Central memory CD4-positive, alpha-beta T cell (primary cell): ENCODE measurements around the gene KDSR.

ENCODE experiments used
- DNase-seq: peaks from one replicate; pipeline ENCODE4 v3.0.0; 2022
- total RNA-seq, 3 experiments: gene quantifications; one replicate each; lab custom pipeline; 2026; lab: John Stamatoyannopoulos, UW

The KDSR gene, protein sequence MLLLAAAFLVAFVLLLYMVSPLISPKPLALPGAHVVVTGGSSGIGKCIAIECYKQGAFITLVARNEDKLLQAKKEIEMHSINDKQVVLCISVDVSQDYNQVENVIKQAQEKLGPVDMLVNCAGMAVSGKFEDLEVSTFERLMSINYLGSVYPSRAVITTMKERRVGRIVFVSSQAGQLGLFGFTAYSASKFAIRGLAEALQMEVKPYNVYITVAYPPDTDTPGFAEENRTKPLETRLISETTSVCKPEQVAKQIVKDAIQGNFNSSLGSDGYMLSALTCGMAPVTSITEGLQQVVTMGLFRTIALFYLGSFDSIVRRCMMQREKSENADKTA
- total RNA-seq = 33.6 to 138 (median 79.0) reads per million in 3 experiments

DNA sequence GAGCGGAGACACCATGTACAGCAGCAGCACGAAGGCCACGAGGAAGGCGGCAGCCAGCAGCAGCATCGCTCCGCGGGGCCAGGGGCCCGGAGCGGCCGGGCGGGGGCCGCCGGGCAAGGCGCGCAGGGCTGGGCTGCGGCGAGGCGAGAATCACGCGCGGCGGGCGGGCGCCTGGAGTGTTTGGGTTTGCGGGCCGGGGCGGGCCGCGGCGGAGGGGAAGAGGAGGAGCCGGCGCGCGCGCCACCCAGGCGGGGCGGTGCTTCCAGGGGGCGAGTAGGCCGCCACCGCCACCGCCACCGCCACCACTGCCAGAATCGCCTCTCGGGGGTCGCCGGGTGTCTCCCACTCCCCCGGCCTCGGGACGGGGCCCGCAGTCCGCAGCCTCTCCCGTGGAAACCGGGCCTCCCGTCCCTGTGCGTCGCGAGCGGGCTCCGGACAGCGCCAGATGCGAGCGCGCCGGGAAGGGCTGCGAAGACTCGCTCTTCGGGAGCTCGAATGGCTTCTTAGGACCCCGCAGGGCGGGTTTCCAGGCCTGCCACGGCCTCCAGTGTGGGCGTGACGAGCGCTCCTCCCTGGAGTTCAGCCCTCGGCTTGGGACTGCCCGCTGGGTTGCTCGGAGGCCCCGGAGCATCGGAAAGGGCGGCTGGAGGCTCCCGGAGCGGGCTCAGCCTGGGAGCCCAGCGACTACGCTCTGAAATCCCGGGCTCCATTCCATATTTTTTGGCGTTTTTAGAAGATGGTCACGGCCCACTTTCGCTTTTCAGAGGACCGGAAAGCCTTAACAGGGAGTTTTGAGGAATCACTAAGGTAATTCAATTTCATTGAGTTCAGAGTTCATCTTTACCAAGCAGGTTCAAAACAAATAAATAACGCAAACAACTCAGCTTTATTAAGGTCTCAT, at the start of gene KDSR:
Gene KDSR (minus strand): TSS at position 154 of the 901 bp plus-strand sequence. CDS start 88 bp downstream, at position 66.
- peak; percentile 78 for DNase-seq

DNA sequence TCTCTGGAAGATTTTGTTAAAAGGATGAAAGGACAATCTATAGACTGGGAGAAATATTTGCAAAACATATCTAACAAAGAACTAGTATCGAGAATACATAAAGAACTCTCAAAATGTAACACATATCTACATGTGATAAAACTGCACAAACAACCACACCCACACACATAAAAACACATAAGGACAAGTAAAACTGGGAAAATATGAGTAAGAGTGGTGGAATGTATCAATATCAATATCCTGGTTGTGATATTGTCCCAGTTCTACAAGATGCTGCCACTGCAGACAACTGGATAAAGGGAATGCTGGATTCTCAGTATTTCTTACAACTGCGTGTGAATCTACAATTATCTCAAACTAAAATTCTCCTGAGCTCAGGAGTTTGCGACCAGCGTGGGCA, 45.9 kb upstream of the KDSR start:
- DNase-seq = no peak

DNA sequence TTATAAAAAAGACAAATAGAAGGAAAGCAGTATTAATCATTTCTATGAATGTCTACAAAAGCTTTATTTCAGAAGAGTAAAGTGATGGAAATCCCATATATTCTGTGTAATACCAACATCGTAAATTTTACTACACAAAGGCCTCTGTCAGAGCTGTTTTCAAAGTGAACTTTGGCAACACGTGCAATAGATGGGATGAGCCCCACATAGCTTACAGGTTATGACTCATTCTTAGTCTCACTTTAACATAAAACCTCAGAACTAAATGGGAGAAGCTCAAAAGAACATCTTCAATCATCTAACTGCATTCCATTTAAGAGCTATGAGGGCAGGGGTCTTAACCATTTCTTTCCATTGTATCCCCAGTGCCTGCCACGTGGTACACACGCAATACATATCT, 43.8 kb upstream of the KDSR start:
- no peak for DNase-seq

DNA sequence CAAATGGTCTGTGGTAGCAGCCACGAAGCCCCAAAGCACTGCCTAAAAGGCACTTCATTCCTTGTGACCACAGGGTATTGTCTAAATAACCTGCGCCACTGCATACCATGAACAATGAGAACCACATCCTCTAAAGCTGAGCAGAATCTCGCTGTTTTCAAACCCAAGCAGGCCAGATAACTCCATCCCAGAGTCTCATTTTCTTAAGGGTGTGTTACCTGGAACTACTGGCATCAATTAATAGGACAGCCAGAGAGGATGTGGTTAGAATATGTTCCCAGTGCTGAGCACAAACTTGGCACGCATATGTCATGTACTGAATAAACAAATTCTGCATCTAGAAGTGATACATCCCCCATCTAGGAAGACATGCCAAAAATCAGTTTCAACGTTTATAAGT, 42.3 kb upstream of the KDSR start:
- DNase-seq = no peak

DNA sequence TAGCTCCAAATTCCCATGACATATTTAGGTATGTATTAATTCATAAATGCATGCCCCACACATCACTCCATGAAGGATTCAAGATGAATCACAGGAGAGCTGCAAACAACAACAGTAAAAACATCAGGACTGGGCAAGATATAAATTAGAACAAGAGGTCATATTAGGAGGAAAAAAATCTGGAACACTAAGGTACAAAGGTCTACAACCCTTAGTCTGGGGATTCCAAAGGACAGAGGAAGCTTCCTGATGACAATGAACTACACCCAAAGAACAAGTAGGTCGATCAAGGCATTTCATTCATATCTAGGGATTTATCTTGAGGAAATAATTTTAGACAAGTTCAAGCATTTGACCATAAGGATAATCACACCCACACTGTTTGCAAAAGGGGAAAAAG, 40.7 kb upstream of the KDSR start:
- no peak for DNase-seq

DNA sequence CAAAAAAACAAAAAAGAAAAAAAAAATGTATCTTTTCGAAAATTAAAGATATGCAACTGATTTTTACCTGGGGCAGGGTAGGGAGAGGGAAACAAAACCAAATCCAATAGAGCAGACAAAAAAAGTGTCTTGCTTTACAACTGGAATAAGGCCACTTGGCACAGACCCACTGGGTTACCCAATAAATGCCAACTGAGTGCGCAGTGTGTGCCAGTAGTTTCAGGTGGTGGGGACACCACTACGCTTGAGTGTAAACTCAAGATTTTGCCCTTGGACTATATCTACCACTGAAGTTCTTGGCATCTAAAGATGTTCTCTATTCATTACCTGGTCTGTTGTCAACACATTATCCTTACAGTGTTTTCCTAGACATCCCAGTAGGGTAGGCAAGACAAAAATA, 39.0 kb upstream of the KDSR start:
- no peak for DNase-seq

DNA sequence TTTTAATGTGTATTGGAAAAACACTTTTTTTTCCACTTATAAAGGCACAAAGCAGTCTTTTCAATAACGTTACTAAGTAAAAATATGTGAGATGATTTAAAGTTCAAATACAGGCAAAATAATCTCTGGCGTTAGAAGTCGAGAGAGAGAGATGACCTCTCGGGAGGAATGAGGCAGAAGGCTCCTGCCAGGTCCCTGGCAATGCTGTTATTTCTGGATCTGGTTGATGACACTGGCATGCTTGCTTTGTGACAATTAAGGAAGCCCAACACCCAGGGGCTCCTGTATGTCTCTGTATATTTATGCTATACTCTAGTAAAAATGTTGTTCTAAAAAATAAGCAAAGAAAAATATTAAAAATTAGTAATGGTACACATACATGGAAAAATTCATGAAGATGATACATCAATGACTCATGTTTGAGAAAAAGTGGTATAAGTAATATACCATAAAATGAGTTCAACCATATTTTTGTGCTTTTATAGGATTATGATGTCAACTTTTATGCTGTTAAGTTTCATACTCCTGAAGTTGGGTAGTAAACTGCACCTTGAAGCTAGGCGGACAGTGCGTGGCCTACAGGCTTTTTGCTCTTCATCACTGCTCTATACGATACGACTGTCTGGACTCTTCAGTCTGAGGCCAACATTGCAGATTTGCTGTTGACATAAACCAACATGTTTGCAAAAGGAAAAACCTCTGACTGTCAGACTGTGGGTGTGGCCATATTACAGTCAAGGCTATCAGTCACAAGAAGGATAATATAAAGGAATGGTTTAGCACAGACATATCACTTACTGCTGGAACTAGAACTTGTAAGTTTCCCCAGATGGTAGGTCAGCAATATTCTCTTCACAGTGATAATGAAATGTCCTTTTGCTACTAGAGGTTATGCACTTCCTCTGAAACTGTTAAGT, 35.5 kb upstream of the KDSR start:
- no peak for DNase-seq

DNA sequence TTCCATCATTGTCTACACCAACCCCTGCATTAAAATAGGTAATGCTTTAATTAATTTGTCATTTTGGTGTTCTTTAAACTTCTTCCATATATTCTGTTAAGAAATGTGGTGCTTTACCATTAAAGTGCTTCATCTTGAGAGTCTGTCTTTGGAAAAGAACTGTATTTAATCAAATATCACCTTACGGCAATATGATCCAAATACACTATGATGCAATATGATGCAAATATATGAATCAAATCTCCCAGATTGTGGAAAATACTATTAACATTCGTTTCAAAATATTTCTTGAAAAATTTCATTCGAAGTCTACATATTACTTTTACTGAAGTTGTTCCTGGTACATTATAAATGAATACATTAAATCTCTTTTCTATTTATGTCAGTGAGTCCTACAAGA, 32.3 kb upstream of the KDSR start:
- DNase-seq = no peak

DNA sequence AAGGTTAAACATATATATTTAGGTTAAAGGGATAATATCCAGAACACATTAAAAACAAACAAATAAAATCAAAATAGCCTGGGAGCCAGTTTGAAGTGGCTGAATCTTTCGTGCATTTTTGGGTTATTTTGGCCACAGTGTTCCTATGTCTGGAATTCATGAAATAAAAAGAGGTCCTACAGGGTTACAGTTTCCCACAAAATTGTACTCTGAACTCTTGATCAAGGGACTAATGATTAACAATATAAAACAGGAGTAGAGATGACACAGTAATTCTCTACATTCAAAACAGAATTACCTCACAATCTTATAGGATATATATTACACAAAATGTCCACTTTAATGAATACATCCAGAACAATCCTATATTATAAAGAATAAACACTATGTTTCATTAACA, 30.3 kb upstream of the KDSR start:
- no peak for DNase-seq

DNA sequence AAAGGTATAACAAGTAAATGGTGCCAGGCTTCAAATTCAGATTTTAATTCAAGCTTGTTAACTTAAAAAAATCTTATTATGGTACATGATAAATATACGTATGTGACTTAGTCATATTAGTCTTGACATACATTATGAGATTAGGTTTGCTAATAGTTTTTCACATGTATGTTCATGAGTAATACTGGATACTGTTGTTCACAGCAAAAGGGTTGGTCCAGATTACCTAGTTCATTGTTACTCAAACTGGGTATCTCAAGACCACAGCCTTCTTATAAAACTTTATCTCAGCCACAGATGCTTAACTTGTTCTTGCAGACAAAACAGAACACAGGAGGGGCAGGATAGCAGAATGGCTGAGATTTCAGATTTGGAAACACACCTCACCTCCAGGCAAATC, 28.5 kb upstream of the KDSR start:
- DNase-seq = no peak

DNA sequence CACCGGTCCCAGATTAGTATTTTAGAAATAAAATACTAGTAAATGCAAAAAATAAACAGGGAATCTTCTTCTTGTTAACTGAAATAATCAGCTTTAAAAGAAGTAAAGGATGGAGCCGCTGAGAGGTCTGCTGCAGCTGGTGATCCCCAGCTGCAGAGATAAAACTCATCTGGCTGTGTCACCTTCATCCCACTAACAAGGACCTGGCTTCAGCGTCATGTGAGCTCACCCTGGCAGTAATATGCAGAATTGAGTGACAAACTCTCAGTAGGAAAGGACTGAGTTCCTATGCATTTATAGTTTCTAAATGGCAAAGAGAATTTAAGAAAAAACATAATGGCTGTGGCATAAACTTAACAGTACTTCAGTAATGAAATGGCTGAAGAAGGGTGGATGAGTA, 27.9 kb upstream of the KDSR start:
- DNase-seq = no peak

DNA sequence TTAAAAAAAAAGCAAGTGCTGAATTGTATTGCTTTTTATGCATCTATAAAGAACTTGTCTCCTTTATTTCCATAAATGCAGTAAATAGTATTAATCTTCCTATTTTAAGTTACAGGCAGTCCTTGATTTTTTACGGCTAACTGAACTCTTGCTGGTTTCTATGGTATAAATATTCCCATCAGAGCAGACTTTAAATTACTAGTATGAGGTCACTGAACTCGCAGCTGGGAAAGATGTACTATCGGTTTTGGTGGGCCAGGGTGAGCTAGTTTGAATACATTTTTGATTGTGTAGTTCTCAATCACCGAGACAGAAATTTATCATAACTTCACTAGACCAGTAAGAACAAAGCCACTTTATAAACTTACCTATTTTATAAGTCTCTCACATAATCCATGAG, 20.9 kb upstream of the KDSR start:
- DNase-seq = no peak

DNA sequence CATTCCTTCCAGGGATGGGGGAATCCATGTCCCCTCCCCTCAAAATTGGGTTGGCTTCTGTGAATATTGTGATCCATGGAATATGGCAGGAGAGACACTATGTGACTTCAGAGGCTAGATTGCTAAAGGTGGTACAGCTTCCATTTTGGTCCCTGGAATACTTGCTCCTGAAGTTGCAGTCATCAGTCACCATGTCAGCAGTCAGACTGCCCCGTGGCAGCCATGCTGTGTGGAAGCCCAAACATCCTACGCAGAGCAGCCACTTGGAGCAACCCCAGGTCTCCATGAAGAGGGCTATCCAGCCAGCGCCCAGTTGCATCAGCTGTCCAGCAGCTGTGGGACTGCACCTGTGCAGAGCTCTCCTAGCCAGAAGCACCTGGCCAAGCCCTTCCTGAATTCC, 15.8 kb upstream of the KDSR start:
- no peak for DNase-seq

DNA sequence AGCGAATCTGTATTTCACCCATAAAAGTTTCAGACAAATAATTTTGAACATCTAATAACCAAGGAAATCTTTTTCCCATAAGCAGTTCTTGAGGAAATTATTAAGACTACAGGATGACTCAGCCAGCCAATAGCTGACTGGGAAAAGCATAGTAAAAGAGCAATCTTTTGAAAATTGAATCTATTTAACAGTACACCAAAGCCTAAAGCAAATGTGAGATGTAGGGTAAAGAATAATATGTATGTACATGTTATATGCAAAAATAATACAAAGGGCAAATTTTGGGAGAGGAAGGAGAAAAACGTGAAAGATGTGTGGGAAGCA, 12.6 kb upstream of the KDSR start:
- DNase-seq = no peak

DNA sequence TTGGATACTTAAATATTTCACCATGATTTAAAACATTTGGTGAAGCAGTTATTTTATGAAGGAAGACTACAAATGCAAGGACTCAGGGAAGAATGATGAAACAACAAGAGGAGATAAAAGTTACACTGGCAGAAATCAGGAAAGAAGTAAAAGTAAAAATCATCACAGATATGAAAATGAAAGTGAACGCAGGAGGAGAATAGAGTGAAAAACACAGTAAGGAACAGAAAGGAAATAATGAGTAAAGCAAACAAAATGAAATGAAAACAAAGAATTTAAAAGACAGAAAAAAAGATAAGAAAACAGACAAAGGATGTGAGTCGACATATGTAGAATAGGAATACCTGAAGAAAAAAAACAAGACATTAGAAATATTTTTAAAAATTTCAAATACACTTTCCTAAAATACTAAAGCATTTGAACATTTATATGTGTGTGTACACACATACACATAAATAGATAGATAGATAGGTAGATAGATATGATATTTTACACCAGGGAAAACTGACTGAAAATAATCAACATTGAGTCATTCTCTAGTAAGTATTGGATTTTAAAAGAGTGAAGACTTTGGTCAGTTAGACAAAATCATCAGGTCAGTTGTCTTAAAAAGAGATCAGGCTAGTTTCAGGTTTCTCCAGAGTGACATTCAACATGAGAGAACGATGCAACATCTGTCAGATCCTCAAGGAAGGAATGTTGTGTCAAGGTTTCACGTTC, 12.1 kb upstream of the KDSR start:
- no peak for DNase-seq

DNA sequence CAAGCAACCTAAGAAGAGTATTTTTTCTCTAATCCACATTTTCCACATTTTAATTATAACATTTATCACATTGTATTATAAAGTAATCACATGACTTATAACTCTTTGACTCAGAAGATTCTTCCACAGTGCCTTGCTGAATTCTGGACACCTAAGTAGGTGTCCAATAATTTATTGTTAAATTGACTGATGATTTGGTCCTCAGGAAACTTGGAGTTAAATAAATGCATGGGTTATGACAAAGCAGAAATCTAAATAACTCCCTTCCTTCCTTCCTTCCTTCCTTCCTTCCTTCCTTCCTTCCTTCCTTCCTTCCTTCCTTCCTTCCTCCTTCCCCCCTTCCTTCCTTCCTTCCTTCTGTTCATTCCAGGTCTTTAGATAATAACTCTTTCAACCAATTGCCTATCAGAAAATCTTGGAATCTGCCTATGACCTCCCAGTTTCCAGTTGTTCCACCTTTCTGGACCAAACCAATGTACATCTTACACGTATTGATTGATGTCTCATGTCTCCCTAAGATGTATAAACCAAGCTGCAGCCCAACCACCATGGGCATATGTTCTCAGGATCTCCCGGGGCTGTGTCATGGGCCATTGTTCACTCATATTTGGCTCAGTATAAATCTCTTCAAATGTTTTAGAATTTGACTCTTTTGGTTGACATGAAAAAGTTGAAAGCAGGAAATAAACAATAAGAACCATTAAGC, 10.4 kb upstream of the KDSR start:
- no peak for DNase-seq

DNA sequence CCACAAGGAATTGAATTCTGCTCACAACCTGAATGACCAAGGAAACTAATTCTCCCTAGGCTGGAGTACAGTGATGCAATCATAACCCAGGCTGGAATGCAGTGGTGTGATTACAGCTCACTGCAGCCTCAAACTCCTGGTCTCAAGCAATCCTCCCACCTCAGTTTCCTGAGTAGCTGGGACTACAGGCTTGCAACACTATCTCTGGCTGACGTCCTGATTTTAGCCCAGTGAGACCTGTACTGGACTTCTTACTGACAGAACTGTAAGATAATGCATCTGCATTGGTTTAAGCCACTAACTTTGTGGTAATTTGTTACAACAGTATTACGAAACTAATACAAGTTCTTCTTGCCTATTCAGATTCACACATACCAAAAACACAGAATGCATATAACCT, 9.5 kb upstream of the KDSR start:
- no peak for DNase-seq

DNA sequence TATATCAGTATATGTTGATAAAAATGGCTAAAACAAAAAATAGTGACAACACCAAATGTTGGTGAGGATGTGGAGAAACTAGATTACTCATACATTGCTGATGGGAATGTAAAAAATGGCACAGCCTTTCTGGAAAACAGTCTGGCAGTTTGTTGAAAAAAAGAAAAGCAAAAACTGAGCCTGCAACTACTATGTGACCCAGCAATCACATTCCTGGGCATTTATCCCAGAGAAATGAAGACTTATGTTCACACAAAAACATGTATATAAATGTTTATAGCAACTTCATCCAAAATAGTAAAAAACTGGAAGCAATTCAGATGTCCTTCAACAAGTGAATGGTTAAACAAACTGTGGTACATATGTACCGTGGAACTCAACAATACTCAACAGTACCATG, 7.5 kb upstream of the KDSR start:
- DNase-seq = no peak

DNA sequence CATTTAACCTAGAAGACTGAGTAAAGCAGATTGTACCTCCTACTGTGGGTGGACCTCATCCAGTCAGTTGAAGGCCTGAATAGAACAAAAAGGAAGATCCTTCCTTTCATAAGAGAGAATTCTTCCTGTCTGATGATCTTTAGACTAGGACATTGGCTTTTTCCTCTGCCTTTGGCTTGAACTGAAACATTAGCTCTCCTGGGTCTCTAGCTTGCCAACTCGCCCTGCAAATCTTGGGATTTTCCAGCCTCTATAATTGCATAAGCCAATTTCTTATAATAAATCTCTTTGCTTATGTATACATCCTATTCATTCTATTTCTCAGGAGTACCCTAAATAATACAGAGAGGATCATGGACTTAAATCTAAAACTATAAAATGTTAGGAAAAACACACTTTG, 6.2 kb upstream of the KDSR start:
- DNase-seq = no peak

DNA sequence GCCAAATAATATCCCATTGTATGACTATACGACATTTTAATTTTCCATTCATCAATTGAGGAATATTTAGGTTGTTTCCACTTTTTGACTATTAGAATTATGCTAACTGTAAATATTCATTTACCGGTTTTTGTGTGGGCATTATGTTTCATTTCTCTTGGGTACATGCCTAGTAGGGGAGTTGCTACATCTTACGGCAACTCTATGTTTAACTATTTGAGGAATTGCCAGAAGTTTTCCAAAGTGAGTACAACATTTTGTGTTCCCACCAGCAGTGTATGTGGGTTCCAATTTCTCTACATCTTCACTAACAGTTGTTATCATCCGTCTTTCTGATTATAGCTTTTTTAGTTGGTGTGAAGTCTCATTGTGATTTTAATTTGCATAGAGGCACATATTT, 1.6 kb upstream of the KDSR start:
- no peak for DNase-seq

DNA sequence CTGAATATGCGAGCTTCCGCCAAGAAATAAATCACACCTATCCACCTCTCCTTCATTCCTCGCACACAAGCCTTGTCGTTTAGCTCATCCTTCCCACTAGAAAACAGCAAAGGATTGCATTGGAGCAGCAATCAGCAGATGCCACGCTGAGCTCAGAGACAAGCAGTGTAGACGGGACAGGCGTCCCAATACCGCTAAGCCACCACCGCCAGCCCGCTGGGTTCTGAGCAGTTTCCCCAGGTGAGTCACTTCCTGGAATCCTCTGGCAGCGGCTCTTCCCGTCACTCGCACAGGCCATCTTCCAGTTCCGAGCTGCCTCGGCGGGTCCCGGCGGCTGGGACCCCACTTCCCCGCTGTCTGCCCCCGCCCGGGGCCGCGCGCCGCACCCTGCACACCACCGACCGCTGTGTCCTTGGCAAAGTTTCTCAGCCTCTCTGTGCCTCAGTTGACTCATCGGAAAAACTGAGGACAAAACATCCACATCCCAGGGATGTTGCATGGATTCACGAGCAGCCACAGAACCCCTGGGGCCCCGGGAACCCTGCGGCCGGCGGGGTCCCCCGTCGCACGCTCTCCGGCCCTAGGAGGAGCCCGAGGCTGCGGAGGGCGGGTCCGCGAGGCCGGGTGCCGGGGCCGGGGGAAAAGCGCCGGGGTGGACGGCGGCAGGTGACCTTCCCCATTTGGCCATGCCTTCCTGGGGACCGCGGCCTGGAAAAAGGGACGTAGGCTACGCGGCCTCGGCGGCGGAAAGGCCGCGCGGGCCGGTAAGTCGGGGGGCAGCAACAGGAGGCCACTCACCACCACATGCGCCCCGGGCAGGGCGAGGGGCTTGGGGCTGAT, 573 bp downstream of the KDSR start:
- DNase-seq = peak; percentile 61
